Activated T-cell treated with anti-CD3 and anti-CD28 coated beads, Interleukin-2, amount 50 U/mL, for 24 hours (primary cell): ENCODE data around the gene ARHGAP24.

ENCODE experiments used
- DNase-seq: peaks from one replicate; pipeline ENCODE4 v3.0.0-alpha.2; 2020
- H3K27ac Mint-ChIP-seq: 2 replicates; pipeline ENCODE4 v1.8.0; 2020; ENCODE audit warnings: mild to moderate bottlenecking, mixed read lengths
- H3K27me3 Mint-ChIP-seq: 2 replicates; pipeline ENCODE4 v1.8.0; 2020; ENCODE audit warnings: mixed read lengths
- H3K36me3 Mint-ChIP-seq: 2 replicates; pipeline ENCODE4 v1.8.0; 2020; ENCODE audit warnings: low read depth, mixed read lengths
- H3K4me1 Mint-ChIP-seq: 2 replicates; pipeline ENCODE4 v1.8.0; 2020; ENCODE audit warnings: low read depth, mixed read lengths
- H3K4me3 Mint-ChIP-seq: 2 replicates; pipeline ENCODE4 v1.8.0; 2020; ENCODE audit warnings: mild to moderate bottlenecking, moderate library complexity, mixed read lengths
- H3K9me3 Mint-ChIP-seq: 2 replicates; pipeline ENCODE4 v1.8.0; 2020; ENCODE audit warnings: mixed read lengths

Gene ARHGAP24

GRCh38 chr4:85928775-85929591 lies 454.0 kb downstream of the ARHGAP24 start:
- Mint-ChIP-seq H3K36me3 (no peaks in the 10 kb centered on the region), H3K27ac (no peak overlapping the region), H3K27me3 (no peaks in the 10 kb centered on the region), H3K9me3 (no peaks in the 10 kb centered on the region), H3K4me1 (peaks cover 7% of the 10 kb centered on the region), H3K4me3 (no peak overlapping the region)
- DNase-seq = no peak

GRCh38 chr4:85929961-85930665 lies 455.2 kb downstream of the ARHGAP24 start:
- Mint-ChIP-seq H3K27me3 (no peaks in the 10 kb centered on the region), H3K27ac (no peak overlapping the region), H3K9me3 (no peaks in the 10 kb centered on the region), H3K36me3 (no peaks in the 10 kb centered on the region), H3K4me3 (no peak overlapping the region), H3K4me1 (peaks cover 7% of the 10 kb centered on the region)
- no peak for DNase-seq

GRCh38 chr4:85932500-85933290 lies 457.7 kb downstream of the ARHGAP24 start:
- H3K4me3 Mint-ChIP-seq = no peak overlapping the region

GRCh38 chr4:85933291-85933640 lies 458.3 kb downstream of the ARHGAP24 start:
- no peak for DNase-seq
- Mint-ChIP-seq H3K27me3 (no peaks in the 10 kb centered on the region), H3K4me1 (peaks cover 7% of the 10 kb centered on the region), H3K27ac (no peak overlapping the region), H3K4me3 (no peak overlapping the region), H3K36me3 (no peaks in the 10 kb centered on the region), H3K9me3 (no peaks in the 10 kb centered on the region)

More at GRCh38 chr4:85932500-85933290, 457.7 kb downstream of the ARHGAP24 start:
- no peak for DNase-seq
- Mint-ChIP-seq H3K36me3 (no peaks in the 10 kb centered on the region), H3K4me1 (peaks cover 7% of the 10 kb centered on the region), H3K27me3 (no peaks in the 10 kb centered on the region), H3K9me3 (no peaks in the 10 kb centered on the region), H3K27ac (no peak overlapping the region)

GRCh38 chr4:85937507-85937906 lies 462.6 kb downstream of the ARHGAP24 start:
- DNase-seq = no peak
- no peaks in the 10 kb centered on the region for H3K9me3 Mint-ChIP-seq
- H3K4me3 Mint-ChIP-seq = no peak overlapping the region
- no peaks in the 10 kb centered on the region for H3K27me3 Mint-ChIP-seq
- H3K4me1 Mint-ChIP-seq = no peaks in the 10 kb centered on the region
- H3K27ac Mint-ChIP-seq = no peak overlapping the region
- H3K36me3 Mint-ChIP-seq = no peaks in the 10 kb centered on the region

- Mint-ChIP-seq H3K9me3 (no peaks in the 10 kb centered on the region), H3K27me3 (no peaks in the 10 kb centered on the region), H3K4me1 (no peaks in the 10 kb centered on the region), H3K4me3 (no peak overlapping the region), H3K36me3 (no peaks in the 10 kb centered on the region), H3K27ac (no peak overlapping the region)
- DNase-seq = no peak
These were observed 463.1 kb downstream of the ARHGAP24 start for GRCh38 chr4:85938062-85938461.

- DNase-seq = no peak
- Mint-ChIP-seq H3K27me3 (no peaks in the 10 kb centered on the region), H3K36me3 (no peaks in the 10 kb centered on the region), H3K4me1 (no peaks in the 10 kb centered on the region), H3K4me3 (no peak overlapping the region), H3K27ac (no peak overlapping the region), H3K9me3 (no peaks in the 10 kb centered on the region)
These were observed 464.0 kb downstream of the ARHGAP24 start for GRCh38 chr4:85938902-85939301.

- H3K36me3 Mint-ChIP-seq = no peaks in the 10 kb centered on the region
- no peak for DNase-seq
- H3K4me3 Mint-ChIP-seq = no peak overlapping the region
- H3K27me3 Mint-ChIP-seq = no peaks in the 10 kb centered on the region
- H3K4me1 Mint-ChIP-seq = no peaks in the 10 kb centered on the region
- H3K27ac Mint-ChIP-seq = no peak overlapping the region
- H3K9me3 Mint-ChIP-seq = peaks cover 4% of the 10 kb centered on the region
These were observed 464.6 kb downstream of the ARHGAP24 start for GRCh38 chr4:85939595-85939994.

- no peaks in the 10 kb centered on the region for H3K4me1 Mint-ChIP-seq
- peaks cover 4% of the 10 kb centered on the region for H3K9me3 Mint-ChIP-seq
- H3K27ac Mint-ChIP-seq = no peak overlapping the region
- no peaks in the 10 kb centered on the region for H3K36me3 Mint-ChIP-seq
- H3K27me3 Mint-ChIP-seq = no peaks in the 10 kb centered on the region
- no peak overlapping the region for H3K4me3 Mint-ChIP-seq
- DNase-seq = no peak
These were observed 465.2 kb downstream of the ARHGAP24 start for GRCh38 chr4:85940151-85940550.

- Mint-ChIP-seq H3K27ac (no peak overlapping the region), H3K9me3 (peaks cover 4% of the 10 kb centered on the region), H3K4me3 (no peak overlapping the region), H3K27me3 (no peaks in the 10 kb centered on the region), H3K36me3 (no peaks in the 10 kb centered on the region), H3K4me1 (no peaks in the 10 kb centered on the region)
- no peak for DNase-seq
These were observed 467.2 kb downstream of the ARHGAP24 start for GRCh38 chr4:85942107-85942506.

- H3K4me3 Mint-ChIP-seq = no peak overlapping the region
- no peaks in the 10 kb centered on the region for H3K36me3 Mint-ChIP-seq
- H3K9me3 Mint-ChIP-seq = peaks cover 4% of the 10 kb centered on the region
- DNase-seq = no peak
- no peaks in the 10 kb centered on the region for H3K4me1 Mint-ChIP-seq
- no peaks in the 10 kb centered on the region for H3K27me3 Mint-ChIP-seq
- H3K27ac Mint-ChIP-seq = no peak overlapping the region
These were observed 471.9 kb downstream of the ARHGAP24 start for GRCh38 chr4:85946821-85947220.

GRCh38 chr4:85951099-85951498 lies 476.1 kb downstream of the ARHGAP24 start:
- Mint-ChIP-seq H3K27me3 (no peaks in the 10 kb centered on the region), H3K9me3 (no peaks in the 10 kb centered on the region), H3K27ac (no peak overlapping the region), H3K4me3 (no peak overlapping the region), H3K36me3 (no peaks in the 10 kb centered on the region), H3K4me1 (no peaks in the 10 kb centered on the region)
- no peak for DNase-seq

GRCh38 chr4:85952528-85952927 lies 477.6 kb downstream of the ARHGAP24 start:
- Mint-ChIP-seq H3K36me3 (no peaks in the 10 kb centered on the region), H3K4me1 (no peaks in the 10 kb centered on the region), H3K27me3 (no peaks in the 10 kb centered on the region), H3K27ac (no peak overlapping the region), H3K4me3 (no peak overlapping the region), H3K9me3 (no peaks in the 10 kb centered on the region)
- DNase-seq = no peak

- DNase-seq = no peak
- Mint-ChIP-seq H3K27ac (no peak overlapping the region), H3K9me3 (no peaks in the 10 kb centered on the region), H3K4me3 (no peak overlapping the region), H3K36me3 (no peaks in the 10 kb centered on the region), H3K4me1 (no peaks in the 10 kb centered on the region), H3K27me3 (no peaks in the 10 kb centered on the region)
These were observed 478.2 kb downstream of the ARHGAP24 start for GRCh38 chr4:85952972-85953650.
